Dermis microvascular lymphatic vessel endothelial cell (primary cell): ENCODE measurements around the gene STH. TPM values are rescaled to one million over a fixed set of nuclear protein-coding genes. Genes with fewer than 3 reads are reported as not detected.
"Not testable (repeated sequence)": the region's sequence is repeated elsewhere in the genome, so short reads cannot be mapped to it uniquely, and the experiment has no call there.

Experiments
- DNase-seq, 2 donors: peaks; one replicate each; pipeline versions ENCODE4 v3.0.0 to v3.0.0-alpha.2; 2010; ENCODE audit warnings: low read depth in 2 of 2
- total RNA-seq: library from RNA; depleted of rRNA; stranded (reverse); fragments of >200 nt; gene quantifications from 2 replicates; pipeline ENCODE4 v1.2.1, GENCODE V29; 2014

Gene STH
- total RNA-seq, 1 donor from 2014 or later = not detected

DNA sequence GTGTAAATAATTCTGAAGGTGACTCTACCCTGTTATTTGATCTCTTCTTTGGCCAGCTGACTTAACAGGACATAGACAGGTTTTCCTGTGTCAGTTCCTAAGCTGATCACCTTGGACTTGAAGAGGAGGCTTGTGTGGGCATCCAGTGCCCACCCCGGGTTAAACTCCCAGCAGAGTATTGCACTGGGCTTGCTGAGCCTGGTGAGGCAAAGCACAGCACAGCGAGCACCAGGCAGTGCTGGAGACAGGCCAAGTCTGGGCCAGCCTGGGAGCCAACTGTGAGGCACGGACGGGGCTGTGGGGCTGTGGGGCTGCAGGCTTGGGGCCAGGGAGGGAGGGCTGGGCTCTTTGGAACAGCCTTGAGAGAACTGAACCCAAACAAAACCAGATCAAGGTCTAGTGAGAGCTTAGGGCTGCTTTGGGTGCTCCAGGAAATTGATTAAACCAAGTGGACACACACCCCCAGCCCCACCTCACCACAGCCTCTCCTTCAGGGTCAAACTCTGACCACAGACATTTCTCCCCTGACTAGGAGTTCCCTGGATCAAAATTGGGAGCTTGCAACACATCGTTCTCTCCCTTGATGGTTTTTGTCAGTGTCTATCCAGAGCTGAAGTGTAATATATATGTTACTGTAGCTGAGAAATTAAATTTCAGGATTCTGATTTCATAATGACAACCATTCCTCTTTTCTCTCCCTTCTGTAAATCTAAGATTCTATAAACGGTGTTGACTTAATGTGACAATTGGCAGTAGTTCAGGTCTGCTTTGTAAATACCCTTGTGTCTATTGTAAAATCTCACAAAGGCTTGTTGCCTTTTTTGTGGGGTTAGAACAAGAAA is 5.1 kb downstream of the STH start:
- DNase-seq = no peak

DNA sequence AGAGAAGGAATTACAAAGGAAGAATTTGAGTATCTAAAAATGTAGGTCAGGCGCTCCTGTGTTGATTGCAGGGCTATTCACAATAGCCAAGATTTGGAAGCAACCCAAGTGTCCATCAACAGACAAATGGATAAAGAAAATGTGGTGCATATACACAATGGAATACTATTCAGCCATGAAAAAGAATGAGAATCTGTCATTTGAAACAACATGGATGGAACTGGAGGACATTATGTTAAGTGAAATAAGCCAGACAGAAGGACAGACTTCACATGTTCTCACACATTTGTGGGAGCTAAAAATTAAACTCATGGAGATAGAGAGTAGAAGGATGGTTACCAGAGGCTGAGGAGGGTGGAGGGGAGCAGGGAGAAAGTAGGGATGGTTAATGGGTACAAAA is 7.0 kb downstream of the STH start:
- DNase-seq = not testable (repeated sequence)

DNA sequence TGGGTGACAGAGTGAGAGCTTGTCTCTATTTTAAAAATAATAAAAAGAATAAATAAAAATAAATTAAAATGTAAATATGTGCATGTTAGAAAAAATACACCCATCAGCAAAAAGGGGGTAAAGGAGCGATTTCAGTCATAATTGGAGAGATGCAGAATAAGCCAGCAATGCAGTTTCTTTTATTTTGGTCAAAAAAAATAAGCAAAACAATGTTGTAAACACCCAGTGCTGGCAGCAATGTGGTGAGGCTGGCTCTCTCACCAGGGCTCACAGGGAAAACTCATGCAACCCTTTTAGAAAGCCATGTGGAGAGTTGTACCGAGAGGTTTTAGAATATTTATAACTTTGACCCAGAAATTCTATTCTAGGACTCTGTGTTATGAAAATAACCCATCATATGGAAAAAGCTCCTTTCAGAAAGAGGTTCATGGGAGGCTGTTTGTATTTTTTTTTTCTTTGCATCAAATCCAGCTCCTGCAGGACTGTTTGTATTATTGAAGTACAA is 8.5 kb downstream of the STH start:
- DNase-seq = no peak

DNA sequence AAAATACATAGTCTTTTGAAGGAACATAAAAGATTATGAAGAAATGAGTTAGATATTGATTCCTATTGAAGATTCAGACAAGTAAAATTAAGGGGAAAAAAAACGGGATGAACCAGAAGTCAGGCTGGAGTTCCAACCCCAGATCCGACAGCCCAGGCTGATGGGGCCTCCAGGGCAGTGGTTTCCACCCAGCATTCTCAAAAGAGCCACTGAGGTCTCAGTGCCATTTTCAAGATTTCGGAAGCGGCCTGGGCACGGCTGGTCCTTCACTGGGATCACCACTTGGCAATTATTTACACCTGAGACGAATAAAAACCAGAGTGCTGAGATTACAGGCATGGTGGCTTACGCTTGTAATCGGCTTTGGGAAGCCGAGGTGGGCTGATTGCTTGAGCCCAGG is 9.5 kb downstream of the STH start:
- no peak for DNase-seq

DNA sequence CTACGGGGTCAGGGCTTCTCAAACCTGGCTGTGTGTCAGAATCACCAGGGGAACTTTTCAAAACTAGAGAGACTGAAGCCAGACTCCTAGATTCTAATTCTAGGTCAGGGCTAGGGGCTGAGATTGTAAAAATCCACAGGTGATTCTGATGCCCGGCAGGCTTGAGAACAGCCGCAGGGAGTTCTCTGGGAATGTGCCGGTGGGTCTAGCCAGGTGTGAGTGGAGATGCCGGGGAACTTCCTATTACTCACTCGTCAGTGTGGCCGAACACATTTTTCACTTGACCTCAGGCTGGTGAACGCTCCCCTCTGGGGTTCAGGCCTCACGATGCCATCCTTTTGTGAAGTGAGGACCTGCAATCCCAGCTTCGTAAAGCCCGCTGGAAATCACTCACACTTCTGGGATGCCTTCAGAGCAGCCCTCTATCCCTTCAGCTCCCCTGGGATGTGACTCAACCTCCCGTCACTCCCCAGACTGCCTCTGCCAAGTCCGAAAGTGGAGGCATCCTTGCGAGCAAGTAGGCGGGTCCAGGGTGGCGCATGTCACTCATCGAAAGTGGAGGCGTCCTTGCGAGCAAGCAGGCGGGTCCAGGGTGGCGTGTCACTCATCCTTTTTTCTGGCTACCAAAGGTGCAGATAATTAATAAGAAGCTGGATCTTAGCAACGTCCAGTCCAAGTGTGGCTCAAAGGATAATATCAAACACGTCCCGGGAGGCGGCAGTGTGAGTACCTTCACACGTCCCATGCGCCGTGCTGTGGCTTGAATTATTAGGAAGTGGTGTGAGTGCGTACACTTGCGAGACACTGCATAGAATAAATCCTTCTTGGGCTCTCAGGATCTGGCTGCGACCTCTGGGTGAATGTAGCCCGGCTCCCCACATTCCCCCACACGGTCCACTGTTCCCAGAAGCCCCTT is 10.9 kb downstream of the STH start:
- no peak for DNase-seq

DNA sequence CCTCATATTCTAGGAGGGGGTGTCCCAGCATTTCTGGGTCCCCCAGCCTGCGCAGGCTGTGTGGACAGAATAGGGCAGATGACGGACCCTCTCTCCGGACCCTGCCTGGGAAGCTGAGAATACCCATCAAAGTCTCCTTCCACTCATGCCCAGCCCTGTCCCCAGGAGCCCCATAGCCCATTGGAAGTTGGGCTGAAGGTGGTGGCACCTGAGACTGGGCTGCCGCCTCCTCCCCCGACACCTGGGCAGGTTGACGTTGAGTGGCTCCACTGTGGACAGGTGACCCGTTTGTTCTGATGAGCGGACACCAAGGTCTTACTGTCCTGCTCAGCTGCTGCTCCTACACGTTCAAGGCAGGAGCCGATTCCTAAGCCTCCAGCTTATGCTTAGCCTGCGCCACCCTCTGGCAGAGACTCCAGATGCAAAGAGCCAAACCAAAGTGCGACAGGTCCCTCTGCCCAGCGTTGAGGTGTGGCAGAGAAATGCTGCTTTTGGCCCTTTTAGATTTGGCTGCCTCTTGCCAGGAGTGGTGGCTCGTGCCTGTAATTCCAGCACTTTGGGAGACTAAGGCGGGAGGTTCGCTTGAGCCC is 11.6 kb downstream of the STH start:
- no peak for DNase-seq

DNA sequence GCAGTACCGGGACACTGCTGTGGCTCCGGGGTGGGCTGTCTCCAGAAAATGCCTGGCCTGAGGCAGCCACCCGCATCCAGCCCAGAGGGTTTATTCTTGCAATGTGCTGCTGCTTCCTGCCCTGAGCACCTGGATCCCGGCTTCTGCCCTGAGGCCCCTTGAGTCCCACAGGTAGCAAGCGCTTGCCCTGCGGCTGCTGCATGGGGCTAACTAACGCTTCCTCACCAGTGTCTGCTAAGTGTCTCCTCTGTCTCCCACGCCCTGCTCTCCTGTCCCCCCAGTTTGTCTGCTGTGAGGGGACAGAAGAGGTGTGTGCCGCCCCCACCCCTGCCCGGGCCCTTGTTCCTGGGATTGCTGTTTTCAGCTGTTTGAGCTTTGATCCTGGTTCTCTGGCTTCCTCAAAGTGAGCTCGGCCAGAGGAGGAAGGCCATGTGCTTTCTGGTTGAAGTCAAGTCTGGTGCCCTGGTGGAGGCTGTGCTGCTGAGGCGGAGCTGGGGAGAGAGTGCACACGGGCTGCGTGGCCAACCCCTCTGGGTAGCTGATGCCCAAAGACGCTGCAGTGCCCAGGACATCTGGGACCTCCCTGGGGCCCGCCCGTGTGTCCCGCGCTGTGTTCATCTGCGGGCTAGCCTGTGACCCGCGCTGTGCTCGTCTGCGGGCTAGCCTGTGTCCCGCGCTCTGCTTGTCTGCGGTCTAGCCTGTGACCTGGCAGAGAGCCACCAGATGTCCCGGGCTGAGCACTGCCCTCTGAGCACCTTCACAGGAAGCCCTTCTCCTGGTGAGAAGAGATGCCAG is 12.9 kb downstream of the STH start:
- no peak for DNase-seq

DNA sequence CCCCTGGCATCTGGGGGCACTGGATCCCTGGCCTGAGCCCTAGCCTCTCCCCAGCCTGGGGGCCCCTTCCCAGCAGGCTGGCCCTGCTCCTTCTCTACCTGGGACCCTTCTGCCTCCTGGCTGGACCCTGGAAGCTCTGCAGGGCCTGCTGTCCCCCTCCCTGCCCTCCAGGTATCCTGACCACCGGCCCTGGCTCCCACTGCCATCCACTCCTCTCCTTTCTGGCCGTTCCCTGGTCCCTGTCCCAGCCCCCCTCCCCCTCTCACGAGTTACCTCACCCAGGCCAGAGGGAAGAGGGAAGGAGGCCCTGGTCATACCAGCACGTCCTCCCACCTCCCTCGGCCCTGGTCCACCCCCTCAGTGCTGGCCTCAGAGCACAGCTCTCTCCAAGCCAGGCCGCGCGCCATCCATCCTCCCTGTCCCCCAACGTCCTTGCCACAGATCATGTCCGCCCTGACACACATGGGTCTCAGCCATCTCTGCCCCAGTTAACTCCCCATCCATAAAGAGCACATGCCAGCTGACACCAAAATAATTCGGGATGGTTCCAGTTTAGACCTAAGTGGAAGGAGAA is 13.5 kb downstream of the STH start:
- DNase-seq = no peak

DNA sequence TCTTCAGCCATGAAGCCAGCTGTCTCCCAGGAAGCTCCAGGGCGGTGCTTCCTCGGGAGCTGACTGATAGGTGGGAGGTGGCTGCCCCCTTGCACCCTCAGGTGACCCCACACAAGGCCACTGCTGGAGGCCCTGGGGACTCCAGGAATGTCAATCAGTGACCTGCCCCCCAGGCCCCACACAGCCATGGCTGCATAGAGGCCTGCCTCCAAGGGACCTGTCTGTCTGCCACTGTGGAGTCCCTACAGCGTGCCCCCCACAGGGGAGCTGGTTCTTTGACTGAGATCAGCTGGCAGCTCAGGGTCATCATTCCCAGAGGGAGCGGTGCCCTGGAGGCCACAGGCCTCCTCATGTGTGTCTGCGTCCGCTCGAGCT is 14.1 kb downstream of the STH start:
- no peak for DNase-seq

DNA sequence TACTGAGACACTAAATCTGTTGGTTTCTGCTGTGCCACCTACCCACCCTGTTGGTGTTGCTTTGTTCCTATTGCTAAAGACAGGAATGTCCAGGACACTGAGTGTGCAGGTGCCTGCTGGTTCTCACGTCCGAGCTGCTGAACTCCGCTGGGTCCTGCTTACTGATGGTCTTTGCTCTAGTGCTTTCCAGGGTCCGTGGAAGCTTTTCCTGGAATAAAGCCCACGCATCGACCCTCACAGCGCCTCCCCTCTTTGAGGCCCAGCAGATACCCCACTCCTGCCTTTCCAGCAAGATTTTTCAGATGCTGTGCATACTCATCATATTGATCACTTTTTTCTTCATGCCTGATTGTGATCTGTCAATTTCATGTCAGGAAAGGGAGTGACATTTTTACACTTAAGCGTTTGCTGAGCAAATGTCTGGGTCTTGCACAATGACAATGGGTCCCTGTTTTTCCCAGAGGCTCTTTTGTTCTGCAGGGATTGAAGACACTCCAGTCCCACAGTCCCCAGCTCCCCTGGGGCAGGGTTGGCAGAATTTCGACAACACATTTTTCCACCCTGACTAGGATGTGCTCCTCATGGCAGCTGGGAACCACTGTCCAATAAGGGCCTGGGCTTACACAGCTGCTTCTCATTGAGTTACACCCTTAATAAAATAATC is 14.6 kb downstream of the STH start:
- no peak for DNase-seq

DNA sequence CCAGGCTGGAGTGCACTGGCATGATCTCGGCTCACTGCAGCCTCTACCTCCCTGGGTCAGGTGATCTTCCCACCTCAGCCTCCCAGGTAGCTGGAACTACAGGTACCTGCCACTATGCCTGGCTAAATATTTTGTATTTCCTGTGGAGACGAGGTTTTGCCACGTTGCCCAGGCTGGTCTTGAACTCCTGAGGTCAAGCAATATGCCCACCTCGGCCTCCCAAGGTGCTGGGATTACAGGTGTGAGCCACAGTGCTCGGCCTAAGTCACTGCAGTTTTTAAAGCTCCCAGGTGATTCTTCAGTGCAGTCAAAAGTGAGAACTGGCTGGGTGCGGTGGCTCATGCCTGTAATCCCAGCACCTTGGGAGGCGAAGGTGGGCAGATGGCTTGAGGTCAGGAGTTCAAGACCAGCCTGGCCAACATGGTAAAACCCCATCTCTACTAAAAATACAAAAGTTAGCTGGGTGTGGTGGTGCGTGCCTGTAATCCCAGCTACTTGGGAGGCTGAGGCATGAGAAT is 20.4 kb downstream of the STH start:
- DNase-seq = not testable (repeated sequence)

DNA sequence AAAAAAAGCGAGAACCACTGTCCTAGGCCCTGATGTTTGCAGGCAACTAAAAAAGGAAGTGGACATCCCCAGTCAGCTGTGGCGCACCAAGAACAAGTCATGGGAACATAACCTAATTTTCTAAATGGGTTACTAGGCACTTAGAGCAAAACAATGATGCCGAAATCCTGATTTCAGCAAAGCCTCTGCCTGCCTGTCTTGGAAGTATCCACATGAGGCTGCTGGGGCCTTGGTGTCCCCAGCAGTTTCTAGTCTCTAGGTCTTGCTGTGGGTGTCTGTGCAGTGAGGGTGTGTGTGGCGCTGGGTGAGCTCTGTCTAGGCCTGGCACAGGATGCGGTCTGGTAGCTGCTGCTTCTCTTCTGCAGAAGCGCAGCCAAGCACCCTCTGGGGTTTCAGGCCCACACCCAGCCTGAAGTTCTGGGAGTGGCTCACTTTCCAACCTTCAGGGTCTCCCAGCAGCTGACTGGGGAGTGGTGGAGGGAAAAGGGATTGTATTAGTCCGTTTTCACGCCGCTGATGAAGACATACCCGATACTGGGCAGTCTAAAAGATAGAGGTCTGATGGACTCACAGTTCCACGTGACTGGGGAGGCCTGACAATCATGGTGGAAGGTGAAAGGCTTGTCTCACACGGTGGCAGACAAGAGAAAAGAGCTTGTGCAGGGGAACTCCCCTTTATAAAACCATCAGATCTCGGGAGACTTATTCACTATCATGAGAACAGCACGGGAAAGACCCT is 21.1 kb downstream of the STH start:
- DNase-seq = no peak

DNA sequence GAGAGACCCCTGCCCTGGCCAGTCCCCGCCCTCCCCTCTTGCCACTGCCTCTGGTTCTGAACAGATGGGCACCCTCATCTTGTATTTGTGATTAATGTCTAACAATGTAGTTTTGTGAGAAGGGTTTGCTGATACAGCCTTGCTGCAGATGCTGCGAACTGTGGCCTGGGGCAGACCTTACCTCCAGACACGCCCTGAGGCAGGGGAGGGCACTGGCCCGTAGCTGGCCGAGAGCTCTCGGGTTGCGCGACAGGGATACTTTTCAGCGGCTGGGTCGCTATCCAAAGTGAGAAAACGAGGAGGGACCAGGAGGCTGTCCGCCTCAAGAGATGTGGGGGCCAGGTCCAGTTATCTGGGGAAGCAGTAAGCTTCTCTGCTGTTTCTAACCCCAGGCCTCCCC is 21.9 kb downstream of the STH start:
- DNase-seq = no peak

DNA sequence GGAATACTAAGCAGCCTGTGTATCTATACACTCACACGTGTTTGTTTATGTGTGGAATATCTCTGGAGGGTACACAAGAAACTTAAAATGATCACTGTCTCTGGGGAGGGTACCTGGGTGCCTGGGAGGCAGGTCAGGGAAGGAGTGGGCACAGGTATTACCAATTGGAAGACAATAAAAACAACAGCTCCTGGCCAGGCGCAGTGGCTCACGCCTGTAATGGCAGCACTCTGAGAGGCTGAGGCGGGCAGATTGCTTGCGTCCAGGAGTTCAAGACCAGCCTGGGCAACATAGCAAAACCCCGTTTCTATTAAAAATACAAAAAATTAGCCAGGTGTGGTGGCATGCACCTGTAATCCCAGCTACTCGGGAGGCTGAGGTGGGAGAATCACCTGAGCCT is 24.3 kb downstream of the STH start:
- DNase-seq = not testable (repeated sequence)

DNA sequence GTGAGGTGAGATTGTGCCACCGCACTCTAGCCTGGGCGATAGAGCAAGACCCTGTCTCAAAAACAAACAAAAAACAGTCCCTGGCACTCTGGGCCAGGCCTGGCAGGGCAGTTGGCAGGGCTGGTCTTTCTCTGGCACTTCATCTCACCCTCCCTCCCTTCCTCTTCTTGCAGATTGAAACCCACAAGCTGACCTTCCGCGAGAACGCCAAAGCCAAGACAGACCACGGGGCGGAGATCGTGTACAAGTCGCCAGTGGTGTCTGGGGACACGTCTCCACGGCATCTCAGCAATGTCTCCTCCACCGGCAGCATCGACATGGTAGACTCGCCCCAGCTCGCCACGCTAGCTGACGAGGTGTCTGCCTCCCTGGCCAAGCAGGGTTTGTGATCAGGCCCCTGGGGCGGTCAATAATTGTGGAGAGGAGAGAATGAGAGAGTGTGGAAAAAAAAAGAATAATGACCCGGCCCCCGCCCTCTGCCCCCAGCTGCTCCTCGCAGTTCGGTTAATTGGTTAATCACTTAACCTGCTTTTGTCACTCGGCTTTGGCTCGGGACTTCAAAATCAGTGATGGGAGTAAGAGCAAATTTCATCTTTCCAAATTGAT is 24.8 kb downstream of the STH start:
- DNase-seq = no peak

DNA sequence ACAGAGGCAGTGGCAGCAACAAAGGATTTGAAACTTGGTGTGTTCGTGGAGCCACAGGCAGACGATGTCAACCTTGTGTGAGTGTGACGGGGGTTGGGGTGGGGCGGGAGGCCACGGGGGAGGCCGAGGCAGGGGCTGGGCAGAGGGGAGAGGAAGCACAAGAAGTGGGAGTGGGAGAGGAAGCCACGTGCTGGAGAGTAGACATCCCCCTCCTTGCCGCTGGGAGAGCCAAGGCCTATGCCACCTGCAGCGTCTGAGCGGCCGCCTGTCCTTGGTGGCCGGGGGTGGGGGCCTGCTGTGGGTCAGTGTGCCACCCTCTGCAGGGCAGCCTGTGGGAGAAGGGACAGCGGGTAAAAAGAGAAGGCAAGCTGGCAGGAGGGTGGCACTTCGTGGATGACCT is 25.5 kb downstream of the STH start:
- DNase-seq = no peak

DNA sequence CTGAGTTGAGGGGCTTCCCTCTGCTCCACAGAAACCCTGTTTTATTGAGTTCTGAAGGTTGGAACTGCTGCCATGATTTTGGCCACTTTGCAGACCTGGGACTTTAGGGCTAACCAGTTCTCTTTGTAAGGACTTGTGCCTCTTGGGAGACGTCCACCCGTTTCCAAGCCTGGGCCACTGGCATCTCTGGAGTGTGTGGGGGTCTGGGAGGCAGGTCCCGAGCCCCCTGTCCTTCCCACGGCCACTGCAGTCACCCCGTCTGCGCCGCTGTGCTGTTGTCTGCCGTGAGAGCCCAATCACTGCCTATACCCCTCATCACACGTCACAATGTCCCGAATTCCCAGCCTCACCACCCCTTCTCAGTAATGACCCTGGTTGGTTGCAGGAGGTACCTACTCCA is 26.0 kb downstream of the STH start:
- DNase-seq = no peak

DNA sequence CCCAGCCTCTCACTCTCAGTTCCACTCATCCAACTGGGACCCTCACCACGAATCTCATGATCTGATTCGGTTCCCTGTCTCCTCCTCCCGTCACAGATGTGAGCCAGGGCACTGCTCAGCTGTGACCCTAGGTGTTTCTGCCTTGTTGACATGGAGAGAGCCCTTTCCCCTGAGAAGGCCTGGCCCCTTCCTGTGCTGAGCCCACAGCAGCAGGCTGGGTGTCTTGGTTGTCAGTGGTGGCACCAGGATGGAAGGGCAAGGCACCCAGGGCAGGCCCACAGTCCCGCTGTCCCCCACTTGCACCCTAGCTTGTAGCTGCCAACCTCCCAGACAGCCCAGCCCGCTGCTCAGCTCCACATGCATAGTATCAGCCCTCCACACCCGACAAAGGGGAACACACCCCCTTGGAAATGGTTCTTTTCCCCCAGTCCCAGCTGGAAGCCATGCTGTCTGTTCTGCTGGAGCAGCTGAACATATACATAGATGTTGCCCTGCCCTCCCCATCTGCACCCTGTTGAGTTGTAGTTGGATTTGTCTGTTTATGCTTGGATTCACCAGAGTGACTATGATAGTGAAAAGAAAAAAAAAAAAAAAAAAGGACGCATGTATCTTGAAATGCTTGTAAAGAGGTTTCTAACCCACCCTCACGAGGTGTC is 26.6 kb downstream of the STH start:
- no peak for DNase-seq
